AG09319 (cell line): Measurements from ENCODE around the gene ITGA2B.
A peak's percentile ranks its signal among the peaks of the same experiment; 100 is the strongest.
"Not testable (repeated sequence)": the region's sequence is repeated elsewhere in the genome, so short reads cannot be mapped to it uniquely, and the experiment has no call there.

Experiments used
- DNase-seq: peaks from one replicate; pipeline ENCODE4 v3.0.0-alpha.2; 2010; ENCODE audit warnings: low read depth; ENCODE audit errors: extremely low read depth
- TF ChIP-seq, protein P1 (sequence below): IDR thresholded peaks from 2 replicates; pipeline ENCODE4 v1.5.1; 2011; ENCODE audit warnings: low read depth, mild to moderate bottlenecking, inconsistent platforms, low read length, moderate library complexity

Gene ITGA2B

DNA sequence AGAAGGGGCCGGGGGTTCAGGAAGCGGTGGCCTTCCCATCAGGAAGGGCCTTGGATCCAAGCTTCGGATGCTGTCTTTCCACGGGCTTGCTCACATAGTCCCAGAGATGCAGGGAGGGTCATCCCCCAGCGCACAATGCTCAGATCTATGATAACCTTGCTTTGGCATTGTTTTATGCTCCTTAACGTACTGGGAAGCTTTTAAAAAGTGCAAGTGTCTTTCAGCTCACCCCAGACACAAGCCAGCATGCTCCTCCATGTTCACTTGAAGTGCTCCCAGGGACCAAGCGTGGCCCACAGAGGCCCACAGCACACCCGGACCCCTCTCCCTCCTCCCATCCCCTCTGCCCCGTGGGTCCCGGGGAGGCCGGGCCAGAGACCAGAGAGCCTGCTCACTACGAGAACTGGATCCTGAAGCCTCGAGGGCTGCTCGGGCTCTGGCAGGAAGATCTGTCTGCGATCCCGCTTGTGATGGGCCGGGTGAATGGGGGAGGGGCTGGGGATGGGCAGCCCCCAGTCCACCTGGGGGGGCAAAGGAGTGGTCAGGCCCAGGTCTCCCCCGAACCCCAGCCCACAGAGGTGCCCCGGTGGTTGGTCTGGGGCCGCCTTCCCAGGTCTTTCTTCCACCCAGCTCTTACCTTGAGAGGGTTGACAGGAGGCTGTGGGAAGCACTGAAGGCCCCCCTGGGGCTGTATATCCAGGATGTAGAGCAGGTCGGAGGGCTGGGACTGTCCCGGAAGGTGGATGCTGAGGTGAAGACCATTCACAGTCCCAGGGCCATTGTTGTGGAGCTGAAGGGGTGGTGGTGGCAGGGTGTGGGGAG is 14.0 kb downstream of the ITGA2B start:
- TF ChIP-seq, protein P1, sequence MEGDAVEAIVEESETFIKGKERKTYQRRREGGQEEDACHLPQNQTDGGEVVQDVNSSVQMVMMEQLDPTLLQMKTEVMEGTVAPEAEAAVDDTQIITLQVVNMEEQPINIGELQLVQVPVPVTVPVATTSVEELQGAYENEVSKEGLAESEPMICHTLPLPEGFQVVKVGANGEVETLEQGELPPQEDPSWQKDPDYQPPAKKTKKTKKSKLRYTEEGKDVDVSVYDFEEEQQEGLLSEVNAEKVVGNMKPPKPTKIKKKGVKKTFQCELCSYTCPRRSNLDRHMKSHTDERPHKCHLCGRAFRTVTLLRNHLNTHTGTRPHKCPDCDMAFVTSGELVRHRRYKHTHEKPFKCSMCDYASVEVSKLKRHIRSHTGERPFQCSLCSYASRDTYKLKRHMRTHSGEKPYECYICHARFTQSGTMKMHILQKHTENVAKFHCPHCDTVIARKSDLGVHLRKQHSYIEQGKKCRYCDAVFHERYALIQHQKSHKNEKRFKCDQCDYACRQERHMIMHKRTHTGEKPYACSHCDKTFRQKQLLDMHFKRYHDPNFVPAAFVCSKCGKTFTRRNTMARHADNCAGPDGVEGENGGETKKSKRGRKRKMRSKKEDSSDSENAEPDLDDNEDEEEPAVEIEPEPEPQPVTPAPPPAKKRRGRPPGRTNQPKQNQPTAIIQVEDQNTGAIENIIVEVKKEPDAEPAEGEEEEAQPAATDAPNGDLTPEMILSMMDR = no peak
- DNase-seq = no peak

DNA sequence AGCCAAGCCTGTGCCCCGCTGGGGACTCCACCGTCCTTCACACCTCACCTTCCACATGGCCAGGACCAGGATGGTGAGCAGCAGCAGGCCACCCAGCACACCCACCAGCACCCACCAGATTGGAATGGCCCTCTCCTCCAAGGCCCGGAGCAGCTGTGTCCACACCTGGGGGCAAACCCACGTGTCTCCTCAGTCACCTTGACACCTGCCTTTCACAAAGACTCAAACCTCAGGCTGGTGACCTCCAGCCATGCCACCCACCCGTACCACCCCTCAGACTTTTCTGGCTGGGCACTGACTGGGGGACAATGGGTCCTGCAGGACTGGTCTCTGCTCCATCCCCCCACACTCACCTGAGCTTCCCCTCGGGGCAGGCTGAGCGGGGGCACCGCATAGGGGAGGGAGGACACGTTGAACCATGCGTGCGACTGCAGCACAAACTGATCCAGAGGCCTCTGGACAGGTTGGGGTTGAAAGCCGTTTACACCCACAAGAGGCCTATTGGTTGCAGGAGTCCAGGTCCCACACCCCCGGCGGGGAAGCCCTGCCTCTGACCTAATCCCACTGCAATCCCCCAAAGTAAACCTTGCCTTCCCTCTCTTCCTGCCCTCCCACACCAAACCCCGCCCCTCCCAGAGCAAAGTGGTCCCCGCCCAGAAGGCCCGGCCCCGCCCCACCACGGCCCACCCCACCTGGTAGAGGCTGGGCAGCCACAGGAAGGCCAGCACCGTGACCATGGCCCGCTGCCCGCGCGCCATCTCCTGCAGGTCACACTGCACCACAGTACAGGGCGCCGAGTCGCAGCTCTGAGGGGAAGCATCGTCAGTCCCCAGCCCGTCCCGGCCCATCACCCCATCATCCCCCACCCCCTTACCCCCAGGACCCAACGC is 14.9 kb downstream of the ITGA2B start:
- no peak for DNase-seq
- TF ChIP-seq, protein P1 = no peak

DNA sequence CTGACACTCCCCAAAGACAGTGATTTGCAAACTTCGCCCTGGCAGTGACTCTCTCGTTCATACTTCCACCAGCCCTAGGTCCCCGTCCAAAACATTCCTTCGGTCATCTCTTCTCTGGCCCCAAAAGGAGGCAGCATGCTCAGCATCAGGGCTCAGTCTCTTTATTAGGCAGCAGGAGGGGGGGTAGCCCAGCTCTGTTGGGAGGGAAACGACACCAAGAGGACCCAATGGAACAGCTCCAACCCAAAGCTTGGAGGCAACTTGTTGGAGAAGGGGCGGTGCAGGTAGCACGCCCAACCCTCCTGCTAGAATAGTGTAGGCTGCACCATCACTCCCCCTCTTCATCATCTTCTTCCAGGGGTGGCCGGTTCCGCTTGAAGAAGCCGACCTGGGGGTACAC is 17.4 kb downstream of the ITGA2B start:
- DNase-seq = no peak
- TF ChIP-seq, protein P1 = no peak

DNA sequence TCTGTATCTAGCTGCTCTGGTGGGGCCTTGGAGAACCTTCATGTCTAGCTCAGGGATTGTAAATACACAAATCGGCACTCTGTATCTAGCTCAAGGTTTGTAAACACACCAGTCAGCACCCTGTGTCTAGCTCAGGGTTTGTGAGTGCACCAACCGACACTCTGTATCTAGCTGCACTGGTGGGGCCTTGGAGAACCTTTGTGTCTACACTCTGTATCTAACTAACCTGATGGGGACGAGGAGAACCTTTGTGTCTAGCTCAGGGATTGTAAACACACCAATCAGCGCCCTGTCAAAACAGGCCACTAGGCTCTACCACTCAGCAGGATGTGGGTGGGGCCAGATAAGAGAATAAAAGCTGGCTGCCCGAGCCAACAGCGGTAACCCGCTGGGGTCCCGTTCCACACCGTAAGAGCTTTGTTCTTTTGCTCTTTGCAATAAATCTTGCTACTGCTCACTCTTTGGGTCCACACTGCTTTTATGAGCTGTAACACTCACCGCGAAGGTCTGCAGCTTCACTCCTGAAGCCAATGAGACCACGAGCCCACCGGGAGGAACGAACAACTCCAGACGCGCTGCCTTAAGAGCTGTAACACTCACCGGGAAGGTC is 19.9 kb downstream of the ITGA2B start:
- not testable (repeated sequence) for DNase-seq

DNA sequence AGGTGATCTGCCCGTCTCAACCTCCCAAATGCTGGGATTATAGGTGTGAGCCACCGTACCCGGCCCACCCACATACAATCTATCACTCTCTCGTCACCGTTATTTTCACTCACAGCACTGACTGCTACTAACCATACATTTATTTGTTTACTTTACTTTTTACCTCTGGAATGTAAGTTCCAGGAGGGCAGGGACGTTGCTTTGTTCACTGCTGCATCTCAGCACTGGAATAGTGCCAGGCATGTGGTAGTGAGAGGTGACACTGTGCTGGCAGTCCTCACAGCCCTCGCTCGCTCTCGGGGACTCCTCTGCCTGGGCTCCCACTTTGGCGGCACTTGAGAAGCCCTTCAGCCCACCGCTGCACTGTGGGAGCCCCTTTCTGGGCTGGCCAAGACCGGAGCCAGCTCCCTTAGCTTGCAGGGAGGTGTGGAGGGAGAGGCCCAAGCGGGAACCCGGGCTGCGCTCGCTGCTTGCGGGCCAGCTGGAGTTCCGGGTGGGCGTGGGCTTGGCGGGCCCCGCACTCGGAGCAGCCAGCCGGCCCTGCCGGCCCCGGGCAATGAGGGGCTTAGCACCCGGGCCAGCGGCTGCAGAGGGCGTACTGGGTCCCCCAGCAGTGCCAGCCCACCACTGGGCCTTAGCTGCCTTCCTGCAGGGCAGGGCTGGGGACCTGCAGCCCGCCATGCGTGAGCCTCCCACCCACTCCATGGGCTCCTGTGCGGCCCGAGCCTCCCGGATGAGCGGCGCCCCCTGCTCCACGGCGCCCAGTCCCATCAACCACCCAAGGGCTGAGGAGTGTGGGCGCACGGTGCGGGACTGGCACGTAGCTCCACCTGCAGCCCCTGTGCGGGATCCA is 20.8 kb downstream of the ITGA2B start:
- DNase-seq = not testable (repeated sequence)

DNA sequence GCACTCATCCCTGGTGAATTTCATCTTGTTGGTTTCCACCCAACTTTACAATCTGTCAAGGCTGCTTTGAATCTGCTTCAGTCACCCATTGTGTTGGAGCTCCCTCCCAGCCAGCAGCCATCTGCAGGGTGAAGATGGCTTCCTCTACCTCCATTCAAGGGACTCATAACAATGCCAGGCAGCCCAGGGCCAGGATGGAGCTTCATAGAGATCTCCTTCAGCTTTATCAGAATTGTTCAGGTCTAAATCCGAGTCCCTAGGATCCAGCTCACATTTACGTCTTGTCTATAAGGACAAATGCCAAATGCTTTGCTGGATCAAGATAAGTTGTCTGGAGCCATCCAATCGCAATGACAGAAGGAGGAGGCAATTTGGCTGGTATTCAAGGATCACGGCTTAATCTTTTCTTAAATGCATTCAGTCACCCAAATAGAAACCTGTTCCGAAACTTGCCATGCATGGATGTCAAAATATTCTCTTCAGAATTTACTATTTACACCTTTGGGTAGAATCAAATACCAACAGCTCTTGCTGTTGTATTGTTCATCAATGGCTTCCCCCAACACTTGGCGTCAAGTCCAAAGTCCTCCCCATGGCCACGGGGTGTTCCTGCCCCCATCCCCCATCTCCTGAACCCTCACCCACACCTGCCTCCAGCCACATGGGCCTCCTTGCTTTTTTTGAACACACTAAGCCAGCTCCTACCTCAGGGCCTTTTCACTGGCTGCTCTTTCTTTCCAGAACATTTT is 22.0 kb downstream of the ITGA2B start:
- no peak for DNase-seq
- TF ChIP-seq, protein P1 = no peak

DNA sequence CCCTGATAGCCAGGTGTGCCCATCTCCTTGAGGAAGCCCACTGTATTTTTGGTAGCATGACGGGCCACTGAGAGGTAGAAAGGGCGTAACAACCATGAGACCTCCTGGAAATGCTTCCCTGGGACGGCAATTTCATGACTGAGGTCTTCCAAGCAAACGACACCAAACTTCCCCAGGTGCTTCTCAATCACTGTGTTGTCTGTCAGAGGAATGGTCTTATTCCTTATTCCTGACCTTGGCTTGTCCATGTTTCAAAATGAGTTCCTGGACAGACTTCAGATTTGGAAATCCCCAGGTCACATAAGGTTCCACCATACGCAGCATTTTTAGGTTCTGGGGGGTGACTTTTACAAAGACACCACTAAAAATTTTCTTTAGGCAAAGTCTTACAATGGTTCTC is 24.4 kb downstream of the ITGA2B start:
- DNase-seq = not testable (repeated sequence)

DNA sequence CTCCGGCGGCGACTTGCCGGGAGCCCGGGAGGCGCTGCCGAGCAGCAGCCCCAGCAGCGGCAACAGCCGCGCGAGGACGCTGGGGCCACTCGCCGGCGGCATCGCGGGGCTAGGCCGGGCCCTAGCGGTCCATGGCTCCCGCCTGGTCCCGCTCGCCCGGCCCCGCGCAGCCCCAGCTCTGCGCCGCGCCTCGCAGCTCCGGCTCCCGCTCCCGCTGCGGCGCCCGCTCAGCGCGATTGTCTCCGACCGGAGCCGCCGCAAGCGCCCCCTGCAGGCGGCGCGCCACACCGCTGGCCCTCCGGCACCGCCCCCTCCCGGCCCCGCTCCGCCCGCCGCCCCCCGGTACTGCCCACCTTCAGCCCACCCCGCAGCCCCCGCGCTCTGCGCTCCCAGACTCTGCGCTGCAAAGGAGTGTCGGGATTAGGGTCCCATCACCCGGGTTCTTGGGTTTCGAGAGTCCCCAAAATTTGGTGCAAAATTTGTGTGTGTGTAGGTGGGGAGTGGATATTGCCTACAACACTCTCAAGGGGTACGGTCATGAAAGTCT is 25.8 kb downstream of the ITGA2B start, which contains the start of gene FAM171A2:
TSS of gene FAM171A2 (minus strand) at position 241 of the 547 bp plus-strand sequence. CDS start at position 102, 139 bp downstream.
- TF ChIP-seq, protein P1 = peak; percentile 38
- DNase-seq = no peak
